Measurements from ENCODE around the gene PTPRM.

The PTPRM gene

DNA sequence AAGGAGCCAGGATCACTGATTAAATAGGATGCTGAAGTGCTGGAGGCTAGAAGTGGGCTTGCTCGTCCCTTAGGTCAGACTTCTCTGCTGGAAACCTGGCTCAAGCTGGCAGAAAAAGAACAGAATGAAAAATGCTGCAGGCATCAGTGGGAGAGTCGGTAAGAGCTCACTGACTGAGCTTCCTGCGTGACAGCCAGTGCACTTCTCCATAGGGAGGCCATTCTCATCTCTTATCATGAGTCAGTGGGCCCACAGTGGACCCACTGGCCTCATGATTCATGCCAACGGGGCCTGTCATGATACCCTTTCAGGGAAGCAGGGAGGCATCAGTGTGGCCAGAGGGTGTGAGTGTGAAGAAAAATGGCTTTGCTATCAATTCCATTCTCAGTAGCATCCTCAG lies 498.2 kb downstream of the PTPRM start:
- DNase-seq = no peak

DNA sequence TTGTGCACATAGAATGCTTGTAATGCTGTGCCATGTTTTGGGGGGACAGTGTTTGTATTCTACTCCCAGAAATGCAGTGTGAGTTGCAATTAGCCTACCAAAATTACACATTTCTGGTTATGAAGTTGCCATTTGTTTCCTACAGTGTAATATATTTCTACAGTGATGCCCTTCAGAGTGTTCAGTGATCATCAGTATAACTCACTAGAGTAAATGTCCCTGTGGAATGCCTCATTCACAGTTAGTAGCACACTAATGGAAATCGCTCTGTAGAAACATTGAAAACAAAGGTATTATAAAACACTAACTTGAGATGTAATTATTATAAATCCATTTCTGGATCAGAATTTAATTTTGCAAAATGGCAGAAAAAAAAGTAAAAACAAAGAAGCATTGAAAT lies 498.7 kb downstream of the PTPRM start:
- no peak for DNase-seq

DNA sequence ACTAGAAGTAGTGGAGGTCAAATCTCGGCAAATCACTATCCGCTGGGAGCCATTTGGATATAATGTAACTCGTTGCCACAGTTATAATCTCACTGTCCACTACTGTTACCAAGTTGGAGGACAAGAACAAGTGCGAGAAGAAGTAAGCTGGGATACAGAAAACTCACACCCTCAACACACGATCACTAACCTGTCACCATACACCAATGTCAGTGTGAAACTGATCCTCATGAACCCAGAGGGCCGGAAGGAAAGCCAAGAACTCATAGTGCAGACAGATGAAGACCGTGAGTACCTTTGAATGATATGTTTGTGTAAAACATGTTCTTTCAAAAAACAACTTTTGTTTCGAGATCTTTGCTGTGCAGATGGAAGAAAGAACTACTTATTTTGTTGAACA lies 502.6 kb downstream of the PTPRM start:
- no peak for DNase-seq

DNA sequence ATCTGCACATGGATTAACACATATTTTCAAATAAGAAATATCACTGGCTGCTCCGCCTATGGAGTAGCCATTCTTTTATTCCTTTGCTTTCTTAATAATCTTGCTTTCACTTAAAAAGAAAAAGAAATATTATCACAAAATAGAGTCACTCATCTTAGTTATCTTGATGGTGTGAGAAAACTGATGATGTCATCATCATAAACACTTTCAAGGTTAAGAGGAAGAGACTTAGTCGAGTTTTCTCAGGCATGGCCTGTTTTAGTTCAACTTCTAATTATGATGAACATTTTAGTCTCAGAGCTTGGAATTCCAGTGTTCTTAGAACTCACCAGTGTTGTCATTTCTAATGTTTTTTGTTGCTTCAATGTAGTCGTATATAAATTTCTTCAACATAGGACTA lies 506.1 kb downstream of the PTPRM start:
- no peak for DNase-seq

DNA sequence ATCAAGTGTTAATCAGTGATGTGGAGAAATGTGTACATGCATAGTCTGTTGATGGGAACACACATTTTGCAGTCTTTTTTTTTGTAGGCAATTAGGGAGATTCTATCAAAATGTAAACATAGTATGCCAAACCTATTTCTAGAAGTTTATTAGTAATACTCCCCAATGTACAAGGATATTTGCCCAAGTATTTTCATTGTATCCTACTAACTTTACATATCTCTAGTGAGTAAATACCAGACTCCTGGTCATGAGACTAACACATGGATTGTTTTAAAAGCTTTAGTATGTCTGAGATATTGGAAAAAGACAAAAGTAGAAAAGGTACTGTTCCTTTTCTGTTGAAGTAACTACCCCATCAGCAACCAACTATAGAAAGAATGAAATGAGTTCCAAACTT lies 513.0 kb downstream of the PTPRM start:
- DNase-seq = no peak

DNA sequence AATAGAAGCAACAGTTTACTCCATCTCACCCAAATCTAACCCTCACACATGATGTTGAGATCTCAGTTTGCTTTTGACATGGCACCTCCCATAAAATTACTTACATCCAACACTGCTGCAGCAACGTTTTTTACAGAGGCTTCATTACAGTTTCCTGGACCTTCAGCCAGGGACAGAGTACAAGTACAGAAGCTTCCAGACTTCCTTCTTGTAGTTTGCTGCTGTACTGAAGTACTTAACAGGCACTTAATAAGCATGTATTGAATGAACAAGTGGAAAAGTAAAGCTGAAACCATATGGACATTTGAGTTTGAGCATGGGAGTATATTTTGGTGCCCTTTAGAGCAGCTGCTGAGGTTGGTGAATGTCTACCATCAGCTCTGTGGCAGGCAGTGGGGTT lies 514.2 kb downstream of the PTPRM start:
- DNase-seq = no peak

DNA sequence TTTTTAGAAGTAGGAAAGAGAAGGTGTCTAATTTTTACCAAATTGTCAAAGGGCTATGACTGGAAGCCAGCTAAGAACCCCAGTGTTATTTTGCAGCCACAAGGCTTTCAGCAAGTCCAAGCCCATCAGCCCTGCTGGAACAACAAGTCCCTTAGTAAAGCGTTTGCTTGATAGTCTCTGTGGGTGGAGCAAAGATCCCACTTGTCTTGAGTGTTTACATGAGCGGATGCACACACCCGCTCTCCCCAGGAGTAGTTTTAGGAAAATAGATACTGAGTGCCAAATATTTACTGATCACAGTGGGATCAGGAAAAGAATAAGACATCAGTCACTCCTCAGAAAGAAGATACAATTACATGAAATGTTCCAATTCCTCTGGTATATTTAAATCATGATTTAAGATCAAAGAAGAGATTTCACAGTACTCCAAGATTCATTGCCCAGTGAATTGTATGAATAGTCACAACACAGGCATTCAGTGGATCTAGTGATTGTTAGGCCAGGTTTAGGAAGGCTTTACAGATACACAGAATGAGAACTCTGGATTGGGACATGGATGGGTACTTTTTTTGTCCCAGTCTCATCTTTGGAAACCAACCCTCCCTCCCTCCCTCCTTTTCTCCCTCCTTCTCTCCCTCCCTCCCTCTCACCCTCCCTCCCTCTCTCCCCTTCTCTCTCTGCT lies 514.9 kb downstream of the PTPRM start:
- no peak for DNase-seq

DNA sequence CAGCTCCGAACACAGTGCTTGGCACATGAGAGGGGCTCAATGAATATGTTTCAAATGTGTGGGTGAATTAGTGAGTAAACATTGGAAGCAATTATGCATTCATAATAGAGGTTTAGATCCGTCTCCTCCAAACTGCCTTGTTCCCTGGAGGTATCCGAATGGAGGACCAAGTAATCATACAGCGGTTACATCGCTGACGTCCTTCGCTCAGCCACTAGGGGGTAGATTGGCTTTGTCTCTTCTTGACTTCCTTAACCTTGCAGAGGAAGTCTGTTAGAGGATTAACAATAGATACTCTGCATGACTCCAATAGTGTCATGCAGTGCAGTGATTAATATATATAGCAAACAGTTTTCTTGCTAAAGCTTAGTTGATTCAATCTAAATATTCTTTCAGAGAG lies 517.0 kb downstream of the PTPRM start:
- no peak for DNase-seq

DNA sequence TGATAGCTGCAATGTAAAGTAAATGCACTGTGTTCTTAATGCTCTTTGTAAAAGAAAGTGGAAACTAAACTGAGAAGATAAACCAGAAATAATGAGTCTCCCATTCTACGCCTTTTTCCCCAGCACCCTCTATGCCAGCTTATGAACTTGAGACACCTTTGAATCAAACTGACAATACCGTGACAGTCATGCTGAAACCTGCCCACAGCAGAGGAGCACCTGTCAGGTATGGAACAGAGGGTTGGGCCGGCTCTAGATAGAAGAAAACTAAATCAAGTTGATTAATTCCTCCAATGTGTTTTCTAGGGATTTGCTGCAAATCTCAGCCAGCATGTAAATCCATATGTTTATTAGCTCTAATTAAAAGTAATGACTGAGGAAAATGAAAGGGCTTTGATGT lies 521.5 kb downstream of the PTPRM start:
- DNase-seq = no peak

DNA sequence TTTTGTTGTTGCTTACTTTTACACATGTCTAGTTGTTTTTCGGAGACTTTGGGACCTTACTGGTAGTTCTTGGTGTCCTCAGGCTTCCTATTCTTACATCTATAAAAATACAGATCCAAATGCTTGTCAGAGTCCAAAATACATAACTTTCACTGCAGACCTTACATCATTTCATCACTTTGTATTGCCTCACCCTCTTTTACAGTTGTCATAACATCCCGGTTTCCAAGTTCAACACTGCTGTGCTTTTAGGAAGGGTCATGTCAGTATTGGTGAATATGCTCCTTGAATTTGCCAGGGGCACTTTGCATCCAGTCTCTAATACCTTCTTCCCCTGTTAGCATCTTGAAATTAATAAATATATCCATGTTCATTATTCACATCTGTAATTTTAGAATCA lies 523.9 kb downstream of the PTPRM start:
- DNase-seq = no peak

DNA sequence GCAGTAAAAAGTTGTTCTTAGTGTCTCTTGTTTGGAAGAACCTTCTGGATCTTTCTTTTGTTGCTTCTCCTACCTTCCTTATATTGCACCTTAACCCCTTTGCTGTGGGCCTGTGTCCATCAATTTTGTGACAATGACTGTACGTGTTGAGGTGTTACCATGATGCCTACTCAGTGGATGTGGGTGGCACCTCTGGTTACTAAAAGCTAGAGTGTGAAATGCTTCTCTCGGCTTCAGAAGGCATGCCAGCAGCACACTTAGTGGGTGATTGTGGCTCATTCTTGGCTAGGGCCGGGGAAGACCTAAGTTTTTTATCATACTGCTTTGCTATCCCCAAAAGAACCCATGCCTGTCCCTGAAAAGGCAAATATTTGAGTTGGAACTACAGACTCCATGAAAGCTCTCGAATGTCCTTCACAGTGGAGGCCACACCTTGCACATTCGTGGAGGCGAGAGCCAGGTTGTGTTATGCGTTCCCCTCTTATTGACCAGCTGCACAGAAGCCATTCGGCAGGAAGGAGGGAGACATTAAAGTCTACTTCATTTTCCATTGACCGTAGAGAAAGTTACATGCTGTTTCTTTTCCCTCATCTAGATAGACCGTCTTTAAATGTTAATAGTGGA lies 528.9 kb downstream of the PTPRM start:
- no peak for DNase-seq

DNA sequence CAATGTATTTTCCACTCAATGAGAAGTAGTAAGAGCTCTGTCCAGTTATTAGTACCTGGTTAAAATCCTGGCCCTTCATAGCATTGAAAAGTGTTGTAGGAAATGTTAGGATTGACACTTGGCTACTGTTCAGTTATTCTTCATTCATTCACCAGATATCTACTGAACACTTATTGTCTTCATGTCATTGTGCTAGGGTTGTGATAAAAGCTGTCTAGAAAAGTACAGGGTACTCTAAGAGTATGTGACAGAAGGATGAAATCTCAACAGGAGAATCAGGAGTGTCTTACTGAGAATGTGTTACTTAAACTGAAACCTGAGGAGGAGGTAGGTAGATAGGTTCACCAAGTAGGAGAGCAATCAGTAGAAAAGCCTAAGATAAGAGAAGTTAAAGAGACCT lies 530.3 kb downstream of the PTPRM start:
- no peak for DNase-seq

DNA sequence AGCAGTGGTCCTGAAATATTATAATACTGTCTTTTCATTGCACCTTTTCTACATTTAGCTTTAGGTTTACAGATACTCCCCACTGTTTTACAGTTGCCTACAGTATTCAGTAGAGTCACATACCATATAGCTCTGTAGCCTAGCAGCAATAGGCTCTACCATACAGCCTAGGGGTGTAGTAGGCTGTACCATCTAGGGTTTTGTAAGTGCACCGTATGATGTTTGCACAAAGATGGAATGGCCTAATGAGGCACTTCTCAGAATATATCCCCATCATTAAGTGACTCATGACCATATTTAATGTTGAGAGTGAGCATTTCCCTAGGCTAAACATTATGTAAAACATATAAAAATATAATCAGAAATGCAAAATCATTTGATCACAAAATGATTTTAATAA lies 530.8 kb downstream of the PTPRM start:
- no peak for DNase-seq

DNA sequence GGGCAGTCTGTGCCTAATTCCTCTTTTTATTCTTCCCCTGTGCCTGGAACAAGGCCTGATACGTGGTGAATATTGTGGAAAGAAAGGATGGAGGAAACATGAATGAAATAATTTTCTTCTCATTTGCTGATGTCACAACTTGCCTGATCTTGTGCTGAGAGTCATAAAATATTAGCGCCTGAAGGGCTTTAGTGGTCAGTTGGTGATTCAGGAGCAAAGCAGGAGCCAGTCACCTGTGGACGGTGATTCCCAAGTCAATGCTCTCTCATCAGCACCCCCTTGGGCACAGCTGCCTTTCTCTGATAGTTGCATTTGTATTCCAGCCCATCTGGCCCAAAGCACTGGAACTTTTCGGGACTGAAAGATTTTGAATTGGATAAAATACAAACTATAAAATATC lies 539.5 kb downstream of the PTPRM start:
- DNase-seq = no peak

DNA sequence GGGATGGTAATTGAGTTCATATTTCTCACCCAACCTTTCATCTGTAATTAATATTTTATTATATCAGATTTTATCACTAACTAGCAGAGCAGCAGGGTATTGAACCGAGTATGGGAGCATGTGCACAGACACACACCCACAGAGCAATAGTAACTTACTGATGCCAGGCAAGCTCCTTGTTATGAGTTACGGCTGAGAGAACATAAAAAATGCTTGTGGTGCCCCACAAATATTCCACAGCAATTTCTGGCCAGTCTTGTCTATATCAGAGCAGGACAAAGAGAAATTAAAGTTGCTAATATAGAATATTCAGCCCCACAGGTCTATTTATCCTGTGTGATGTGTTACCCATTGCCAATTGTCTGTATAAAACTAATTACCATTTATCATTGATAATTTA lies 540.3 kb downstream of the PTPRM start:
- no peak for DNase-seq

DNA sequence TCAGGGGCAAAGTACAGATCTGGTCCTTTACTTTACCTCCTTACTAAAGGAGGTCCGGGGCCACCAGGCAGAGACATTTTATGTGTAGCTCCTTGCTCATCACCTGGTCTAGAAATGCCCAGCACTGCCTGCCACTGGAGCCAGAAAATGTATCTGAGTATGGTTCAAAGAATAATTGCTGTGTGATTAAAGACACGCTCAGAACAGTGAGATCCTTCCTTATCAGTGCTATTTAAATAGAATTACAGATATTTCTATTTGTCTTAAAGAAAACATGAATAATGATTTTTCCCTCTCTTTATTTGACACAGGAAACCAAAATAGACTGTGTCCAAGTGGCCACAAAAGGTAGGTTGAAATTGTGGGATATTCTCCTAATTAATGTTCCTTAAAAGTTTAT lies 547.4 kb downstream of the PTPRM start:
- no peak for DNase-seq

DNA sequence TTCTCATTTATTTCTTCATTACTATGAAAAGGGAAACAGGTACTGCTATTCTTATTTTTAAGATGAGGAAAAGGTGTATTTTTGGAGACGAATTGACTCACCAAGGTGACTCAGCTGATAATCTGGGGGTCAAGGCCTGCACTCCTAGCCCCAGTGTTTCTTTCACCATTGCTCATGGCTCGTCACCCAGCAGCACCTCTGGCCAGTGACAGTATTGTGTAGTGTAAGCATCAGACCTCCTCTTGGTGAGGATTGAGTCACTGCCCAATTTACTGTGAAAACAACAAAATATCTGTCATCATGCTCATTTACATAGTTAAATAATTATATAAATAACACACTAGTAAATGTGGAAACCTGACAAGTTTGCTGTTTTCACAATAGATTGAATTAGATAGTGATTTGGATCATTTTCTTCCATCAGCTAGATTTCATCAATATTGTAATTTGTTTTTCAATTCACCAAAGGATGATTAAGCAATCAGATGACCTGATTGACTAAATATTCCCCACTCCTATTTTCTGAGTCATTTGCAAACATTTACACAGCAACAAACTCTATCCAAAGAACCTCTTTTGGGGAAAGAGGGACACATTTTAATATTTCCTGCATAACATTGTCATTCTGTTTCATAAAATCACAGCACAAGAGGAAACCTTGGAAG lies 549.4 kb downstream of the PTPRM start:
- DNase-seq = no peak

DNA sequence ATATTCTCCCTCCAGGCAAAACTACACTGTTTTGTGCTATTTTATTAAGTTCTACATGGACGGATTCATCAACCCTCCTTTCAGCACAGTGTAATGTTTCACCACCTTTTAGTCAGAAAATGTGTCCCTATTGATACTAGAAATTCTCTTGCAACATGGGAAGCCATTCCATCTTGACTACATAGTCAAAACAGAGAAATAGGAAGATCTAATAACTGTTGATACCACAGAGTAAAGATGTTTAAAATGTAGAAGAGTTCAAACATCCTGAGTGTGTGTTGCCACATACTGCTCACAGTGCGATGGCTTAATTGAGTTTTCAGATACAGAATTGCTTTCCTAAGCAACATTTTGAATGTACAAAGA lies 549.9 kb downstream of the PTPRM start:
- DNase-seq = no peak

DNA sequence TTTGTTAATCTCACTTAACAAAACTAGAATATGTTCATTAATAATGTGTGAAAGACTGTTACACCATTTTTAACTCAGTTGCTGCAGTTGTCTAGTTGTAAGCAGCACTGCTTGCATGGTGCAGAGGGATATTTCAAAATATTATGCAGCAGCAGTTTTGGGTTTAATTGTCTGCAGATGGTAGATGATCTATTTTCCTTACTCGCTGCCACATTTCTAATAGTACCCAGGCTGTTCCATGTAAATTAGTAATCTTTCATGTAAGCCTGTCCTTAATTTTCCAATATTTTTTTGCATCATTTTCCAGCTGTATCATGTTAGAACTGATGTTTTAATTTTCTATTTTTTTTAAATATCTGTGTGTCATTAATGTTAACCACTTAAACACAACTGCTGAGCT lies 554.0 kb downstream of the PTPRM start:
- no peak for DNase-seq

DNA sequence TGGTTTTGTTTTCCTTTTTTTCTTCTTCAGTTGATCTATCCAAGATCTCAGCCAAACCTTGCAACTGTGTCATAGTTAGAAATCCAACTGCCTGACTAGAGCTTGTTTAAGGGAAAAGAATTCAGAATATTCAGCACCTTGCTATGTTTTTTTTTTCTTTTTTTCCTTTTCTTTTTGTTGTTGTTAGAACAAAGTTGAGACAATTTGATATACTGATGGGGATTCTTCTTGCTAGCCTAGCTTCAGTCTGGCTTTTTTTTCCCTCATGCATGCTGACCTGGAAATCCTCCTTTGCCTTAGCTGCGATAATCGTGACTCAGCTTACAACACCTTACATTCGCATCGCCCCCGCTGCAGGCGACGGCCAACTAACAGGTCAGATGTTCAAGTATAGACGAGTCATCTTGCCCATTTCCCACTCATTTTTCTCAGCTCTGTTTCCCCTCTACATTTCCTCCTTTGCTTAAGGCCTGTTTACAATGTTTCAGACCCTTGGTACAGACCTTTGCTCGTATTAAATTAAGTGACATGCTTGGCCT lies 554.9 kb downstream of the PTPRM start:
- no peak for DNase-seq

DNA sequence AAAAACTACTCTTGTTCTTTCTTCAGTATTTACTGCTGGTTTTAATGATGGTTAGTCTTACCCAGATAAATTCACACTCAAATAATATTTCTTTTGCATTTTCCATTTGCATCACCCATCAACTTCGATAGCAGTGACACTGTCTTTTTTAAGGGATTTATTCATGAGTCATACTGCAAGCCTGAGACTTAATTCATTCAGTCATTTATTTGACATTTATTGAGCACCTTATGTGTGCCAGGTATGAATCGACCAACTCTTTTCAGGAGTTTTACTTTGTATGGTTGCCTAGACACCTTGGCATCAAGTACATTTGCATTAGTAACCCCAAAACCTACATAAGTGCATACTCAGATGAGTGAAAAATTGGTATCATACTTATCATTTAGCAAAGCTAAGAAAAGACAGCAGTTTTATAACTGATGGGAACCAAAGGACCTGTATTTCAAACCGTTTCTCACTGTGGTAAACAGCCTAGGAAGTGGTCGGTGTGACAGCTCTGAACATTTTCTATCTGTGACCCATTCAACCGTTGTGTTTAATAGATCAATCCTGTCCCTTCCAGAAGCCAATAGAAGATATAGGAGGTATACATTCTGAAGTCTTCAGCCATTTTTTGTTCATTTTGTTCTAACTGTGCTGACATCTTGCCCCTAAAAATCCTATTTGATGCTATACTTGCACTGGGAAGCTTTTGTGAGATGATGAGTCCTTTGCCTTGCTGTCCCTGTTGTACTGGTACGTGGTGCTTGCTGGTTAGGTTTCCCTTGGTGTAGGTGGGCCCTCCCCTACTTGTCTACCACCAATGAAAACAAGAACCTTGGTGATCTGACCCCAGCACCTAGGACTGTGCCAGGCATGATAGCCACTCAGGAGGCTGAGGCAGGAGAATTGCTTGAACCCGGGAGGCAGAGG lies 557.4 kb downstream of the PTPRM start:
- DNase-seq = no peak

DNA sequence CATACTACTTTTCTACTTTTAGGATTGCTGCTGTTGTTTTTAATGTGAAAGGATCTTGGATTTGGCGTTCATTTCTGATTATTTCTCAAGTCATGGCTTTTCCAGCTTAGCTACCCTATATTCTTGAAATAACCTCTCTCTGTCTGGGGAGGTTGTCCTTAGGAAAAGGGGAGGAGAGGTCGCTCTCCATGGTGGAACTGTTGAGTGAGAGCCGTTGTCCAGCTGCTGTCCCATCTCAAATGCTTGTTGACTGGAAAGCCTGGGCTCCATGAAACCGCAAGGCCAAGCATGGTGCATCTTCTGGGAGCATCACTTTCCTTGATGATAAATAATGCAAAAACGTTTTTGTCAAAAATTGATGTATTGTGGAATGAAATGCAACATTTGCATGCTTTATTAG lies 563.0 kb downstream of the PTPRM start:
- no peak for DNase-seq

DNA sequence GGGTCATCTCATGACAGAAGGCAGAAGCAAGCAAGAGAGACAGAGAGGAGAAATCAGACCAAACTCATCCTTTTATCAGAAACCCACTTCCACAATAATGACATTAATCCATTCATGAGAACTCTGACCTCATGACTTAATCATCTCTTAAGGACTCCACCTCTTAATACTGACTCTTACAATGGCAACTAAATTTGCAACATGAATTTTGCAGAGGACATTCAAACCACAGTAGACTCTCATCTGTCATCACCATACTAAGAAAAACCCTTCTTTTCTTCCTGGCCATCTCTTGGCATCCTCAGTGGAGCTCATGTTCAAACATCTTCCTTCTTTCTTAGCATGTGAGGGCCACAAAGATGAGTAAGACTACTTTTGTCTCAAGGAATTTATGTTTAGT lies 565.9 kb downstream of the PTPRM start:
- DNase-seq = no peak

Measured in inflammatory macrophage treated with lipopolysaccharide for 1 hour (primary cell).